HEK293 (cell line): ENCODE results near the gene ILK.

Experiments
- GLI2 ChIP-seq: fragments of 450-650 bp; formaldehyde crosslinking; IDR thresholded peaks from 2 replicates; pipeline ENCODE4; 2017; ENCODE audit warnings: missing biosample characterization, missing genetic modification characterization, low read depth, borderline replicate concordance
- HOXD13 ChIP-seq: sonication (generic); formaldehyde crosslinking; IDR thresholded peaks from 2 replicates; pipeline ENCODE4 v1.8.0; 2022; ENCODE audit warnings: missing genetic modification reagents, borderline replicate concordance
- KLF16 ChIP-seq: fragments of 450-650 bp; formaldehyde crosslinking; IDR thresholded peaks from 2 replicates; pipeline ENCODE4 v1.5.1; 2017; ENCODE audit warnings: missing biosample characterization, missing genetic modification characterization
- MZF1 ChIP-seq: fragments of 450-650 bp; formaldehyde crosslinking; IDR thresholded peaks from 2 replicates; pipeline ENCODE4 v1.5.1; 2017; ENCODE audit warnings: missing biosample characterization, missing genetic modification characterization, borderline replicate concordance
- SP3 ChIP-seq: fragments of 450-650 bp; formaldehyde crosslinking; IDR thresholded peaks from 2 replicates; pipeline ENCODE4 v1.5.1; 2016; ENCODE audit warnings: missing biosample characterization, missing genetic modification characterization
- TCF7L2 ChIP-seq: IDR thresholded peaks from 2 replicates; pipeline ENCODE4 v1.6.1; 2011; ENCODE audit warnings: low read depth, mild to moderate bottlenecking, inconsistent platforms, low read length, moderate library complexity, borderline replicate concordance
- ZIC2 ChIP-seq: fragments of 450-650 bp; formaldehyde crosslinking; IDR thresholded peaks from 2 replicates; pipeline ENCODE4 v1.5.1; 2016; ENCODE audit warnings: missing biosample characterization, missing genetic modification characterization
- ZNF174 ChIP-seq: fragments of 450-650 bp; formaldehyde crosslinking; IDR thresholded peaks from 2 replicates; pipeline ENCODE4 v1.5.0; 2017; ENCODE audit warnings: missing biosample characterization, mild to moderate bottlenecking, missing genetic modification characterization
- ZNF274 ChIP-seq, 2 experiments: fragments of 200-500 bp in 1 of 2; fragments of 450-650 bp in 1 of 2; sonication (Bioruptor generic) in 1 of 2; formaldehyde crosslinking in 1 of 2; IDR thresholded peaks; 2 replicates each; pipeline versions ENCODE4 v1.5.1 to v1.6.1; 2014 to 2016; ENCODE audit warnings: borderline replicate concordance in 1 of 2, inconsistent platforms in 1 of 2, low read length in 1 of 2, missing biosample characterization in 1 of 2, missing genetic modification characterization in 1 of 2
- ZNF416 ChIP-seq: fragments of 450-650 bp; formaldehyde crosslinking; IDR thresholded peaks from 2 replicates; pipeline ENCODE4 v1.5.1; 2016; ENCODE audit warnings: missing biosample characterization, missing genetic modification characterization
- ZNF530 ChIP-seq: fragments of 450-650 bp; formaldehyde crosslinking; IDR thresholded peaks from 2 replicates; pipeline ENCODE4 v1.5.1; 2016; ENCODE audit warnings: low read depth, missing biosample characterization, missing genetic modification characterization
- ZNF585B ChIP-seq: fragments of 450-650 bp; formaldehyde crosslinking; IDR thresholded peaks from 2 replicates; pipeline ENCODE4 v1.5.1; 2016; ENCODE audit warnings: missing biosample characterization, missing genetic modification characterization
- ZNF621 ChIP-seq: fragments of 450-650 bp; formaldehyde crosslinking; IDR thresholded peaks from 2 replicates; pipeline ENCODE4 v1.5.1; 2017; ENCODE audit warnings: missing biosample characterization, missing genetic modification characterization
- ZNF664 ChIP-seq: fragments of 450-650 bp; formaldehyde crosslinking; IDR thresholded peaks from 2 replicates; pipeline ENCODE4 v1.5.1; 2016; ENCODE audit warnings: missing biosample characterization, missing genetic modification characterization
- ZNF768 ChIP-seq: fragments of 450-650 bp; formaldehyde crosslinking; IDR thresholded peaks from 2 replicates; pipeline ENCODE4 v1.5.1; 2018; ENCODE audit warnings: missing biosample characterization, mild to moderate bottlenecking, missing genetic modification characterization
- ZNF776 ChIP-seq: fragments of 450-650 bp; formaldehyde crosslinking; IDR thresholded peaks from 2 replicates; pipeline ENCODE4 v1.5.0; 2017; ENCODE audit warnings: missing biosample characterization, missing genetic modification characterization, borderline replicate concordance
- ZNF777 ChIP-seq: fragments of 450-650 bp; formaldehyde crosslinking; IDR thresholded peaks from 2 replicates; pipeline ENCODE4 v1.5.1; 2017; ENCODE audit warnings: missing biosample characterization, missing genetic modification characterization, borderline replicate concordance
- ZNF792 ChIP-seq: fragments of 450-650 bp; formaldehyde crosslinking; IDR thresholded peaks from 2 replicates; pipeline ENCODE4 v1.5.1; 2016; ENCODE audit warnings: missing biosample characterization, missing genetic modification characterization
- TF ChIP-seq, protein P1 (sequence below): fragments of 450-650 bp; formaldehyde crosslinking; IDR thresholded peaks from 2 replicates; pipeline ENCODE4 v1.5.1; 2016; ENCODE audit warnings: missing biosample characterization, missing genetic modification characterization, low read depth
- TF ChIP-seq, protein P2 (sequence below): sonication (generic); formaldehyde crosslinking; IDR thresholded peaks from 2 replicates; pipeline ENCODE4 v1.8.1; 2022; ENCODE audit warnings: mild to moderate bottlenecking, moderate library complexity, missing genetic modification reagents
- TF ChIP-seq, protein P3 (sequence below): fragments of 450-650 bp; formaldehyde crosslinking; conservative IDR thresholded peaks from 2 replicates; pipeline ENCODE4 v1.5.1; 2016; ENCODE audit warnings: low read depth, missing biosample characterization, missing genetic modification characterization
- TF ChIP-seq, protein P4 (sequence below): fragments of 450-650 bp; formaldehyde crosslinking; IDR thresholded peaks from 2 replicates; pipeline ENCODE4 v1.5.1; 2016; ENCODE audit warnings: missing biosample characterization, missing genetic modification characterization
- TF ChIP-seq, protein P5 (sequence below): fragments of 450-650 bp; formaldehyde crosslinking; conservative IDR thresholded peaks from 2 replicates; pipeline ENCODE4 v1.5.1; 2016; ENCODE audit warnings: low read depth, missing biosample characterization, missing genetic modification characterization

Gene ILK

DNA sequence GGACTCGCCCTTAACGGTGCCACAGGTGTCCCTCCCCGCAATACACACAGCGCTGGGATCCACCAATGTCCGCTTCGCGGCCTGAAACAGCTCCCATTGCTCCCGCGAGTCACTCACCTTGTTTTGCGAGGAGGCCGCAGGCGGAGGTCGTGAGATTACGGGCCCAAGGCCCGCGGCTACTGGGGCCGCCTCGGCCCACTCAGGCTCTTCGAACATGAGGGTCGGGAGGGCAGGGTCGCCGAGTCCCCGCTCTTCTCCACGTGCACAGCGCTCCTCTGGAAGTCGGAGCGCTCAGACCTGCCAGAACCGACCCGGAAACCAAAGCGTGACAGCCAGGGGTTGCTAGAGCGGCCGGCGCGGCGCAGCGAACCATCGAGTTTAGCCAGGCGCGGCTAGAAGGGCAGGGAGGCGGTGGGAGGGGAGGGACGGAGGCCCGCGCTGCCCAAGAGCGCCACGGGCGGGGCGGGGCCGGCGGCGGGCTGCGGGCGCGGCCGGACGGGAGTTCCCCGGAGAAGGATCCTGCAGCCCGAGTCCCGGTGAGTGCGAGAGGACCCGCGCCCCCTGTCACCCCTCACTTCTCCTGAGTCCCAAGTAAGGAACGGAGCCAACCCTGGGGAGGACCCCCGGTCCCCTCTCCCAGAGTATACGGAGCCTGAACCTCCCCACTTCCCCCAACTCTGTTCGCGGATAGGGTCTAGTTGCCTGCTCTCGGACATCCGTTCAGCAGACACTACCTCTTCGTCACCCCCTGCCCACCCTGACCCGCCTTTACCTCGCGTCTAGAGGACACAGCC, at the start of gene ILK, which contains the start of gene RRP8 (continued):
- TF ChIP-seq ZNF776 (tag by site-specific recombination), result no peak
- TF ChIP-seq ZNF416 (tag by site-specific recombination), result no peak
- TF ChIP-seq ZNF274 (IDR thresholded peaks at IDR 0.05; ENCODE audit: low read length), result no peak
- TF ChIP-seq ZNF274 (tag by site-specific recombination; IDR thresholded peaks at IDR 0.05; ENCODE audit: borderline replicate concordance), result no peak
- no peak for TF ChIP-seq ZNF768
- no peak for TF ChIP-seq ZNF792
- TF ChIP-seq KLF16 (tag by site-specific recombination), result peak; percentile 72; the same call in 1 of the 2 replicates
- no peak for TF ChIP-seq ZNF585B (tag by site-specific recombination)
- no peak for TF ChIP-seq ZNF621
- TF ChIP-seq MZF1, result no peak
- TF ChIP-seq, protein P1, sequence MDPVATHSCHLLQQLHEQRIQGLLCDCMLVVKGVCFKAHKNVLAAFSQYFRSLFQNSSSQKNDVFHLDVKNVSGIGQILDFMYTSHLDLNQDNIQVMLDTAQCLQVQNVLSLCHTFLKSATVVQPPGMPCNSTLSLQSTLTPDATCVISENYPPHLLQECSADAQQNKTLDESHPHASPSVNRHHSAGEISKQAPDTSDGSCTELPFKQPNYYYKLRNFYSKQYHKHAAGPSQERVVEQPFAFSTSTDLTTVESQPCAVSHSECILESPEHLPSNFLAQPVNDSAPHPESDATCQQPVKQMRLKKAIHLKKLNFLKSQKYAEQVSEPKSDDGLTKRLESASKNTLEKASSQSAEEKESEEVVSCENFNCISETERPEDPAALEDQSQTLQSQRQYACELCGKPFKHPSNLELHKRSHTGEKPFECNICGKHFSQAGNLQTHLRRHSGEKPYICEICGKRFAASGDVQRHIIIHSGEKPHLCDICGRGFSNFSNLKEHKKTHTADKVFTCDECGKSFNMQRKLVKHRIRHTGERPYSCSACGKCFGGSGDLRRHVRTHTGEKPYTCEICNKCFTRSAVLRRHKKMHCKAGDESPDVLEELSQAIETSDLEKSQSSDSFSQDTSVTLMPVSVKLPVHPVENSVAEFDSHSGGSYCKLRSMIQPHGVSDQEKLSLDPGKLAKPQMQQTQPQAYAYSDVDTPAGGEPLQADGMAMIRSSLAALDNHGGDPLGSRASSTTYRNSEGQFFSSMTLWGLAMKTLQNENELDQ, result no peak
- no peak for TF ChIP-seq ZNF530 (tag by site-specific recombination)
- TF ChIP-seq, protein P2, sequence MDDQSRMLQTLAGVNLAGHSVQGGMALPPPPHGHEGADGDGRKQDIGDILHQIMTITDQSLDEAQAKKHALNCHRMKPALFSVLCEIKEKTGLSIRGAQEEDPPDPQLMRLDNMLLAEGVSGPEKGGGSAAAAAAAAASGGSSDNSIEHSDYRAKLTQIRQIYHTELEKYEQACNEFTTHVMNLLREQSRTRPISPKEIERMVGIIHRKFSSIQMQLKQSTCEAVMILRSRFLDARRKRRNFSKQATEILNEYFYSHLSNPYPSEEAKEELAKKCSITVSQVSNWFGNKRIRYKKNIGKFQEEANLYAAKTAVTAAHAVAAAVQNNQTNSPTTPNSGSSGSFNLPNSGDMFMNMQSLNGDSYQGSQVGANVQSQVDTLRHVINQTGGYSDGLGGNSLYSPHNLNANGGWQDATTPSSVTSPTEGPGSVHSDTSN (CRISPR knock-in tag), result peak; percentile 77; the same call in 1 of the 2 replicates
- no peak for TF ChIP-seq ZNF174 (tag by site-specific recombination)
- TF ChIP-seq HOXD13 (CRISPR knock-in tag), result no peak
- TF ChIP-seq ZNF664 (tag by site-specific recombination), result no peak
- no peak for TF ChIP-seq GLI2
- no peak for TF ChIP-seq TCF7L2
- no peak for TF ChIP-seq ZNF777
- peak; percentile 57; the same call in 1 of the 2 replicates for TF ChIP-seq ZIC2 (tag by site-specific recombination)
- TF ChIP-seq, protein P3, sequence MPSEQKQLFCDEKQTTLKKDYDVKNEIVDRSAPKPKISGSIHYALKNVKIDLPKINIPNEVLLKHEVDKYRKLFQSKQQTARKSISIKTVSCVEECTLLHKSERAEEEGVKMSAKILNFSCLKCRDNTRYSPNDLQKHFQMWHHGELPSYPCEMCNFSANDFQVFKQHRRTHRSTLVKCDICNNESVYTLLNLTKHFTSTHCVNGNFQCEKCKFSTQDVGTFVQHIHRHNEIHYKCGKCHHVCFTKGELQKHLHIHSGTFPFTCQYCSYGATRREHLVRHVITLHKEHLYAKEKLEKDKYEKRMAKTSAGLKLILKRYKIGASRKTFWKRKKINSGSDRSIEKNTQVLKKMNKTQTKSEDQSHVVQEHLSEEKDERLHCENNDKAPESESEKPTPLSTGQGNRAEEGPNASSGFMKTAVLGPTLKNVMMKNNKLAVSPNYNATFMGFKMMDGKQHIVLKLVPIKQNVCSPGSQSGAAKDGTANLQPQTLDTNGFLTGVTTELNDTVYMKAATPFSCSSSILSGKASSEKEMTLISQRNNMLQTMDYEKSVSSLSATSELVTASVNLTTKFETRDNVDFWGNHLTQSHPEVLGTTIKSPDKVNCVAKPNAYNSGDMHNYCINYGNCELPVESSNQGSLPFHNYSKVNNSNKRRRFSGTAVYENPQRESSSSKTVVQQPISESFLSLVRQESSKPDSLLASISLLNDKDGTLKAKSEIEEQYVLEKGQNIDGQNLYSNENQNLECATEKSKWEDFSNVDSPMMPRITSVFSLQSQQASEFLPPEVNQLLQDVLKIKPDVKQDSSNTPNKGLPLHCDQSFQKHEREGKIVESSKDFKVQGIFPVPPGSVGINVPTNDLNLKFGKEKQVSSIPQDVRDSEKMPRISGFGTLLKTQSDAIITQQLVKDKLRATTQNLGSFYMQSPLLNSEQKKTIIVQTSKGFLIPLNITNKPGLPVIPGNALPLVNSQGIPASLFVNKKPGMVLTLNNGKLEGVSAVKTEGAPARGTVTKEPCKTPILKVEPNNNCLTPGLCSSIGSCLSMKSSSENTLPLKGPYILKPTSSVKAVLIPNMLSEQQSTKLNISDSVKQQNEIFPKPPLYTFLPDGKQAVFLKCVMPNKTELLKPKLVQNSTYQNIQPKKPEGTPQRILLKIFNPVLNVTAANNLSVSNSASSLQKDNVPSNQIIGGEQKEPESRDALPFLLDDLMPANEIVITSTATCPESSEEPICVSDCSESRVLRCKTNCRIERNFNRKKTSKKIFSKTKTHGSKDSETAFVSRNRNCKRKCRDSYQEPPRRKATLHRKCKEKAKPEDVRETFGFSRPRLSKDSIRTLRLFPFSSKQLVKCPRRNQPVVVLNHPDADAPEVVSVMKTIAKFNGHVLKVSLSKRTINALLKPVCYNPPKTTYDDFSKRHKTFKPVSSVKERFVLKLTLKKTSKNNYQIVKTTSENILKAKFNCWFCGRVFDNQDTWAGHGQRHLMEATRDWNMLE (tag by site-specific recombination), result 0 out of 2 replicates have a peak, but pooled peaks have one; percentile 31
- TF ChIP-seq SP3 (tag by site-specific recombination), result peak; percentile 71
- TF ChIP-seq, protein P4, sequence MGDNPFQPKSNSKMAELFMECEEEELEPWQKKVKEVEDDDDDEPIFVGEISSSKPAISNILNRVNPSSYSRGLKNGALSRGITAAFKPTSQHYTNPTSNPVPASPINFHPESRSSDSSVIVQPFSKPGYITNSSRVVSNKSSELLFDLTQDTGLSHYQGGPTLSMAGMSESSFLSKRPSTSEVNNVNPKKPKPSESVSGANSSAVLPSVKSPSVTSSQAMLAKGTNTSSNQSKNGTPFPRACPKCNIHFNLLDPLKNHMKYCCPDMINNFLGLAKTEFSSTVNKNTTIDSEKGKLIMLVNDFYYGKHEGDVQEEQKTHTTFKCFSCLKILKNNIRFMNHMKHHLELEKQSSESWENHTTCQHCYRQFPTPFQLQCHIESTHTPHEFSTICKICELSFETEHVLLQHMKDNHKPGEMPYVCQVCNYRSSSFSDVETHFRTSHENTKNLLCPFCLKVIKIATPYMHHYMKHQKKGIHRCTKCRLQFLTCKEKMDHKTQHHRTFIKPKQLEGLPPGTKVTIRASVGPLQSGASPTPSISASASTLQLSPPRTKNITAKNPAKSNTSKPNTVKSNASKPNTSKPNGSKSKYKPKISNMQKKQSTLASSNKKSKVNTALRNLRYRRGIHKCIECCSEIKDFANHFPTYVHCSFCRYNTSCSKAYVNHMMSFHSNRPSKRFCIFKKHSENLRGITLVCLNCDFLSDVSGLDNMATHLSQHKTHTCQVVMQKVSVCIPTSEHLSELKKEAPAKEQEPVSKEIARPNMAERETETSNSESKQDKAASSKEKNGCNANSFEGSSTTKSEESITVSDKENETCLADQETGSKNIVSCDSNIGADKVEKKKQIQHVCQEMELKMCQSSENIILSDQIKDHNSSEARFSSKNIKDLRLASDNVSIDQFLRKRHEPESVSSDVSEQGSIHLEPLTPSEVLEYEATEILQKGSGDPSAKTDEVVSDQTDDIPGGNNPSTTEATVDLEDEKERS (tag by site-specific recombination), result no peak
- TF ChIP-seq, protein P5, sequence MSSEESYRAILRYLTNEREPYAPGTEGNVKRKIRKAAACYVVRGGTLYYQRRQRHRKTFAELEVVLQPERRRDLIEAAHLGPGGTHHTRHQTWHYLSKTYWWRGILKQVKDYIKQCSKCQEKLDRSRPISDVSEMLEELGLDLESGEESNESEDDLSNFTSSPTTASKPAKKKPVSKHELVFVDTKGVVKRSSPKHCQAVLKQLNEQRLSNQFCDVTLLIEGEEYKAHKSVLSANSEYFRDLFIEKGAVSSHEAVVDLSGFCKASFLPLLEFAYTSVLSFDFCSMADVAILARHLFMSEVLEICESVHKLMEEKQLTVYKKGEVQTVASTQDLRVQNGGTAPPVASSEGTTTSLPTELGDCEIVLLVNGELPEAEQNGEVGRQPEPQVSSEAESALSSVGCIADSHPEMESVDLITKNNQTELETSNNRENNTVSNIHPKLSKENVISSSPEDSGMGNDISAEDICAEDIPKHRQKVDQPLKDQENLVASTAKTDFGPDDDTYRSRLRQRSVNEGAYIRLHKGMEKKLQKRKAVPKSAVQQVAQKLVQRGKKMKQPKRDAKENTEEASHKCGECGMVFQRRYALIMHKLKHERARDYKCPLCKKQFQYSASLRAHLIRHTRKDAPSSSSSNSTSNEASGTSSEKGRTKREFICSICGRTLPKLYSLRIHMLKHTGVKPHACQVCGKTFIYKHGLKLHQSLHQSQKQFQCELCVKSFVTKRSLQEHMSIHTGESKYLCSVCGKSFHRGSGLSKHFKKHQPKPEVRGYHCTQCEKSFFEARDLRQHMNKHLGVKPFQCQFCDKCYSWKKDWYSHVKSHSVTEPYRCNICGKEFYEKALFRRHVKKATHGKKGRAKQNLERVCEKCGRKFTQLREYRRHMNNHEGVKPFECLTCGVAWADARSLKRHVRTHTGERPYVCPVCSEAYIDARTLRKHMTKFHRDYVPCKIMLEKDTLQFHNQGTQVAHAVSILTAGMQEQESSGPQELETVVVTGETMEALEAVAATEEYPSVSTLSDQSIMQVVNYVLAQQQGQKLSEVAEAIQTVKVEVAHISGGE, result peak; percentile 82
